Measurements from ENCODE around the gene ITPRIP. TPM values are rescaled to one million over a fixed set of nuclear protein-coding genes. Genes with fewer than 3 reads are reported as not detected.

The ITPRIP gene
- total and polyA plus RNA-seq, 2 of the 8 experiments (the other 6 are each of a cell fraction or from before 2014, with no cell fraction given): 15.3 to 16.9 TPM

DNA sequence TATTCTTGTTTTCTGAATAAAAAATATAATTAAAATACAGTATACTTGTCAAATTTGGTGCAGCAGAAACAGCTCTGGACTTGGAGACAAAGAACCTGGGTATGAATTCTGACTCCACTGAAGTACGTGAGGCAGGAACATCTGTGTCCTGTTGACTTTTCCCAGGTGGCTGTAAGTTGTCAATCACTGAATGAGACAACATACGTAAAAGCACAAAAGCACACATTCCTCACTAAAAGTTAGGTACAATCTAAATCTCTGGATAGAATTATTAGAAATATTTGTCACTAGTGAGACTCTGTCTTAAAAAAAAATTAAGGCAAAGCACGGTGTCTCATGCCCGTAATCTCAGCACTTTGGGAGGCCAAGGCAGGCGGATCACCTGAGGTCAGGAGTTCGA is 33.5 kb upstream of the ITPRIP start (continued):
- TF ChIP-seq, protein P1, sequence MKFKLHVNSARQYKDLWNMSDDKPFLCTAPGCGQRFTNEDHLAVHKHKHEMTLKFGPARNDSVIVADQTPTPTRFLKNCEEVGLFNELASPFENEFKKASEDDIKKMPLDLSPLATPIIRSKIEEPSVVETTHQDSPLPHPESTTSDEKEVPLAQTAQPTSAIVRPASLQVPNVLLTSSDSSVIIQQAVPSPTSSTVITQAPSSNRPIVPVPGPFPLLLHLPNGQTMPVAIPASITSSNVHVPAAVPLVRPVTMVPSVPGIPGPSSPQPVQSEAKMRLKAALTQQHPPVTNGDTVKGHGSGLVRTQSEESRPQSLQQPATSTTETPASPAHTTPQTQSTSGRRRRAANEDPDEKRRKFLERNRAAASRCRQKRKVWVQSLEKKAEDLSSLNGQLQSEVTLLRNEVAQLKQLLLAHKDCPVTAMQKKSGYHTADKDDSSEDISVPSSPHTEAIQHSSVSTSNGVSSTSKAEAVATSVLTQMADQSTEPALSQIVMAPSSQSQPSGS (IDR thresholded peaks at IDR 0.05; ENCODE audit: low read length): no peak
- TF ChIP-seq SP4 (IDR thresholded peaks at IDR 0.05; ENCODE audit: low read length) (no peak), SAP30 (IDR thresholded peaks at IDR 0.05; ENCODE audit: insufficient read depth, insufficient replicate concordance, low read length) (no peak), SIN3A (conservative IDR thresholded peaks at IDR 0.05 in 1 of 2, IDR thresholded peaks at IDR 0.05 in 1 of 2; ENCODE audit: low read depth in 1 of 2, low read length in 2 of 2) (no peak)

All from H1 (cell line).